GM21529 (cell line): ENCODE results near the gene MRC1.

ENCODE experiments used
- ATAC-seq: cut with Tn5 transposase; IDR thresholded peaks from one replicate; pipeline ENCODE4 v1.9.1; 2021; ENCODE audit not compliant: unreplicated experiment

Gene MRC1

DNA sequence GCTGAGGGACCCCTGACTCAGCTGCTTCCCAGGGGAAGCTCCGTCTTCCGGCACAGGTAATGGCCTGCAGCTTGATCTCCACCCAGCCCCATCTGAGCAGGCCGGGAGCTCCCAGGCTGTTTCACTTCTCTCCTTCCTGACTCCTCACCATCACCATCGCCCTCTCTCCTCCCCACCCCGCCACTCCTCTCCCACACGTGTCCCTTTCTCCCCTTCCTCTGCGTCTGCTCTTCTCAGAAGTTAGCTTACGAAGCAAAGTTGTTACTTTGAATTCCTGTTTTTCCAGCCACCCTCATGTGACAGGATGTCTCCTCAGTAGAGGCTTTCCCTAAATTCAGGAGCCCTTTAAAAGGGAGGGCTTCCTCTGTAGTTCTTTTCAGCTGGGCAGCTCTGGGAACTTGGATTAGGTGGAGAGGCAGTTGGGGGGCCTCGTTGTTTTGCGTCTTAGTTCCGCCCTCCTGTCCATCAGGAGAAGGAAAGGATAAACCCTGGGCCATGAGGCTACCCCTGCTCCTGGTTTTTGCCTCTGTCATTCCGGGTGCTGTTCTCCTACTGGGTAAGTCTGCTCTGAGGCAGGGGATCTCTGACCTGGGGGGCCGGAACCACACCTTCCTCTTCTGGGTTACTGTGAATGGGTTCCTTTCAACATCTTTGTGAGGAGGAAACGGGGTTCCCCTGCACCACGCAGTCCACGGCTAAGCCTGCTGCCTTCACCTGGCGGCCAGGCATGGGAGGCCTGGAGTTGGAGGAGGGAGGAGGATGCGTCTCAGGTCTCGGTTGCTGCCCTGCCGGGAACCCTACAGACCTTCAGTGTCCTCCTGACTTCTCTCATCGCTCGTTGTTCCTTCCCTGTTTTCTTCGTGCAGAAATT is at the start of gene MRC1:
Gene MRC1 (plus strand): TSS at position 378 of the 871 bp plus-strand sequence. CDS start 118 bp downstream, at position 496.
- ATAC-seq: no peak

DNA sequence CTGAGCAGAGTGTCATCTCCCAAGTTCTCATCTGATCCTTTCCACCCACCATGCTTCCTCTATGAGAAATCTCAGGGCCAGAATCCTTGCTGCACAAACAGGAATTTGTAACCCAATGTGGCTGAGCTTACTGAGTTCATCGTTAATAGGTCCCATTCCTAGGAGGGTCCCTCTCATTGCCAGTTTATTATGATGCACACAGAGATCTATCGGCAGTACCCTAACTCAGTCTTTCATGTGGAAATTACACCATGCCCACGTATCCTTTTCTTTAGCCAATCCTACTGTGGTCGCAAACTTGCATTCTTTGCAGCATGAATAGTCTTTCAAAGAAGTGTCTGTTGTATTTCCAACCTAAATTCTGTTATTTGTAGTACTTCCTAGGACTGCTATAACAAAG is 45.0 kb upstream of the MRC1 start:
- no peak for ATAC-seq

DNA sequence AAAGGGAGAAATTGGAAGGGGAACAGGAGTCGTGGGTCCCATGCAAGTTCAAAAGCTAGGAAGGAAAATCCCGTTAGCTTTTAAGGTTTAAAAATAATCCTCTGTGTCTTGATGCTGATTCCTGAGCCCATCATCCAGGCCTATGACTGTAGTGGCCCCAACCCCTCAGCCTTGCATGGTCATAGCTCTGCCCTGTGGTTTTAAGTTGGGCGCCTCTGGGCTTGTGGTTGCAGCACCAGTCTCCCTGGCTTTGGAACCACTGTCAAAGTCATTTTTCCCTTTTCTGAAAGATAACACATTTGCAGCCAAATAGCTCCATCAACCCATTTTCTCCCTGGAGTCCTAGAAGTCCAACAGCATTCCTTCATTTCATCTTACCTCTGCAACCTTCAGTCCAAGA is 43.5 kb upstream of the MRC1 start:
- ATAC-seq: no peak

DNA sequence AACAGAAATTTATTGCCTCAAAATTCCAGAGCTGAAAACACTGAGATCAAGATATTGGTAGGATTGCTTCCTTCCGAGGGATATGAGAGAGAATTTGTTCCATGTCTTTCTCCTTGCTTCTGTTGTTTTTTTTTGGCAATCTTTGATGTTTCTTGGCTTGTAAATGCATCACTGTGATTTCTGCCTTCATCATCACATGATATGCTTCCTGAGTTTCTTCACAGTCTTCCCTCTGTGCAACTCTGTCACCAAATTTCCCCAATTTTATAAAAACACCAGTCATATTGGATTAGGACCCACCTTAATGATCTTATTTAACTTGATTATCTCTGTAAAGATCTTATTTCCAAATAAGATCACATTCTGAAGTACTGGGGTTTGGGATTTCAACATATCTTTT is 42.4 kb upstream of the MRC1 start:
- ATAC-seq: no peak

DNA sequence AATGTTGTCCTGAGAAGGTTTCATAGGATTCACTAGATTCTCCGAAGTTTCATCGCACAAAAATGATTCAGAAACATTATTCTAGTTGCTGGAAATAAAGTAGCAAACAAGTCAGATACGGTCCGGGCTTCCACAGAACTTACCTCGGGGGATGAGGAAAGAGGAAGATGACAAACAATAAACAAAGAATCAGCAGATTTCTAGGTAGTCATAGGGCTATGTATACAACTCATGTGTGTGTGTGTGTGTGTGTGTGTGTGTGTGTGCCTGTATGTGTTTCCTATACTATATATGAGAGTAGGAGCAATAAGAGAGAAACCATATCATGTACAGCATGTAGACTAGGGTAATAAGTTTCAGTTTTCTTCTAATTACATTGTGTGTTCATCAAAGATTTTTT is 40.7 kb upstream of the MRC1 start:
- ATAC-seq: no peak

DNA sequence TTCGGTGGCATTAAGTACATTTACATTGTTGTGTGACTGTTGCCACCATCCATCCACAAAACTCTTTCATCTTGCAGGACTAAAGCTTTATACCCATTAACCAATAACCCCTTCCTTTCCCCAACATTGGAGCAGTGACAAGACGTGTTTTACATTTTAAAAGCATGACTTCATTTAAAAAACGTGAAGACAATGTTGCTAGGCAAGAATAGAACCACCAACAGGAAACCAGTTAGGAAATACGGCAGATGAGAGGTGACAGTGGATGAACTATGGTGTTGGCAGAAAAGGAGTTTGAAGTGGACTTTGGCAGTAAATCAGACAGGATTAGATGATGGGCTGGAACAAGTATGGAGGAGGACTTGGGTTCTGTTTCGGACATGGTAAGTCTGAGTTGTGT is 40.2 kb upstream of the MRC1 start:
- no peak for ATAC-seq

DNA sequence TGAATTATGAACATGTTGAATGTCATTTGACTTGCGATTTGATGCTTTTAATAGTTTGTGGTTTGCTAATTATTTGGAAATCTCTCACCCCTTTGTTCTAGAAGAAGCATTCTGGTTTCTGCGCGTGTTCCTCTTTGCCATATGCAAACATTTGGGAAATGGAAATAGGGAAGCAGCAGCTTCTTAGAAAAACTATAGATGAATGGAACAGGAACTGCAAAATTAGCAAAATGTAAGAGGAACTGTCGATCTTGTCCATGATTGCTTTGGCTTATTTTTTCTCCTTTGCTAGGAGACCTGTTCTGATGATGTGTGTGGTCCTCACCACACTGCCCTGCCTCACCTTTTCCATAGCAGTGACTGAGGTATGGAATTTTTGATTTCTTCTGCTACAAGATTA is 38.1 kb upstream of the MRC1 start:
- ATAC-seq: no peak

DNA sequence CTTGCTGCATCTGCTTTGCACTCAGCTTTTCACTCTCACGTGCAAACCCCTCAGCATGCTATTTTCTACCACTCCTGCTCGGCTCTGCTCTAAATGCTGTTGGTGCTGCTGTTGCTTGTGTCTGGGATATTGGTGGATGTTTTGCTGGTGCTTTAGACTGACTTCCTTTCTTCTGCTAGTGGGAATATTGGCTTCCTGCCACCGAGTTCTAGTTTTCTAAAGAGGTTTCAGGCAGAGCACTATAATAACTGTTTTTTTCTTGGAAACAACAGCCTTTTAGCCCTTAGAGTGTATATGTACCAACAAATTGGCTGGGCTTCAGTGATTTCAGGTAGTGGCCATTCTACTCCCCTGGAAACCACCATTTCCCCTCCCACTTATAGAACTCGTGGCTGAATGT is 29.4 kb upstream of the MRC1 start:
- no peak for ATAC-seq

DNA sequence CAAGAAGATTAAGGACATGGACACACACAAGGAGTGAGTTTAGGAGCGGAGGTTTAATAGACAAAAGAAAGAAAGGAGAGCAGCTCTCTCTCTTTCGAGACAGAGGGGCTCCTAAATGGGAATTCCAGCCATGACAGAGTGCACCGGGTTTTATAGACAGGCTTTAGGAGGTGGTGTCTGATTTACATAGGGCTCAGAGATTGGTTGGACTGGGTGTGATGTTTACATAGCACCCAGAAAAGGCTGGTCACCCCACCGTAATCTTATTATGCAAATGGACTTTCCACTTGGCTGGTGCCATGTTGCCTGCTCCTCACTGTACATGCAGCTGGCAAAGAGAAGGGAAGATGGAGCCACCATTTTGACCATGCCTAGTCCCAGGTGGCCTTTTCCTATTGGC is 28.4 kb upstream of the MRC1 start:
- no peak for ATAC-seq

DNA sequence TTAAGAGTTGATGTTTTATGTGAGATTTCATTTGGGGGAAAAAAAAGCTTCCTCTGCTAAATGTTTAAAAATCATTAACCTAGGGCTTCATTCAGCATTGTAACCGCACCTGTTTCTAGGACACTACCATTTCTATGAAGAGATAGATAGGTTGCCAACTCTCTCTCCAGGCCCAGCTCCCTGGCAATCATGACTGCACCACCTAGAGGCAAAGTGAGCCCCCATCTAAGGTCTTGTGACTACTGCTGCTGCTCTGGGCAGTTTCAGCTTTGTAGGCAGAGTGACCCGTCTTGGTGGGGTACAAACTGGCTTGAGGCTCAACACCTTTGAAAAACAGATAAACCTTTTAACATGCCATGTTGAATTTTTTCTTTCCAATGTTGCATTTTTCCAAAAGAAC is 27.3 kb upstream of the MRC1 start:
- no peak for ATAC-seq

DNA sequence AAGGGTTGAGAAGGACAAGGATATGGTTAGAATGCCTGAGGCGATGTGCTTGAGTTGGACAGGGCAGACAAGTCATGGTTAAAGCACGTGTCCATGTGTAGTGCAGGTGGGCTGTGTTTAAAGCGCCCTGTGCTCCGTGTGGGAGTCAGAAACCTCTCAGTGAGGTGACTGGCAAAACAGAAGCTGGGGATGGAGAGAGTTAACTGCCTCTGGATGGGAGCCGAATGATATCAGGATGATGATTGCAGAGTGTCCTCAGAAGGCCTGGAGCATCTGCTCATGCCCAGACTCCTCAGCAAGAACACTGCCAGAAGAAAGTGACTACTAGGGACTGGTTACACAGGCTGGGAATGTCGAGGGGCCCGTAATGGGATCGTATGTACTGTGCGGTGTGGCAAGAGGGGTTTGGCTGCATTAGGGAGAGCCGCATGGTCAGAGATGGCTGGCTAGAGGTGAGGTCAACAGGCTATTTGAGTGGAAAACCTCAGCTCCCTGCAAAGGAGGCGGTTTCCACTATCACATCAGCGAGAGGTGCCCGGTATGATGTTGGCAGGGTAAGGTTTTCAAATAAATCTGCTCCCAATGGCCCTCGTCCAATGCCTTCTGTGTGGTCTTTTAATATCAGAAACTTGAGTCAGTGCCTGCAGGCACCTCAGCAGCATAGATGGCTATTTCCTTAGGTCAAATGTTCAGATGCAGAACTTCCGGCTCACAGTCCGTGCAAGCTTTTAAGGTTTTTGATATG is 26.1 kb upstream of the MRC1 start:
- no peak for ATAC-seq

DNA sequence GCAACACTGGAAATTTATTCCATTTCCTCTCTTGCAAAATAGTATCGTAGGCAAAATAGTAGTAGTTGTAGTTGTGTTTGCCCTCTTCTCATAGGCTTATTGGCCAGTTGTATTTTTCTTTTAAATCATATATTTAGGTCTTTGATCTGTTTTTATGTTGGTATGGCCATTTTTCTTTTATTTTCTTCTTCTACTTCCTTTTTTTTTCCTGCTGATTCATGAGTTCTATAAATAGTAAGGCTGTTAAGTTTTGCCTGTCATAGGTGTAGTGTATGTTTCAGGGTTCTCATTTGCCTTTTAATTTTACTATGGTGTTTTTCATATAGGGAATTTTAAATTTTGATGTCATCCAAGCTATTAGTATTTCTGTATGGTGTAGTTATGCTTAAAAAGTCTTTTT is 25.4 kb upstream of the MRC1 start:
- no peak for ATAC-seq

DNA sequence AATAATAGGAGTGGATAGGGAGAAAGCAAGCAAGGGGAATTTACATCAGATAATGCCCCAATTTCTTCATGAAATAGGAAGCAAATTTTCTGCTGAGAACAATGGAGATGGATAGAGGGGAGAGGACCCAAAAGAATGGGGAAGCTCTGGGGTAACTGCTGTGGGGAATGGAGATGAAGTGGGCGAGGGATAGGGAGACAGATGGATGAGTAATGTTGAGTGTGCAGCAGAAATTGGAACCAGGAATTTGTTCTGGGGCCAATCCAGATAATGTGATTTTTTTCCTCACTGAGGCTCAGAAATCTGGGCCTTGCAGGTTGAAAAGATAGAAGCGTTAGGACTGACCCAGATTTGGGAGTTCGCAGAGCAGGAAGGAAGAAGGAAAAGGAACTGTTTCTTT is 24.5 kb upstream of the MRC1 start:
- ATAC-seq: no peak

DNA sequence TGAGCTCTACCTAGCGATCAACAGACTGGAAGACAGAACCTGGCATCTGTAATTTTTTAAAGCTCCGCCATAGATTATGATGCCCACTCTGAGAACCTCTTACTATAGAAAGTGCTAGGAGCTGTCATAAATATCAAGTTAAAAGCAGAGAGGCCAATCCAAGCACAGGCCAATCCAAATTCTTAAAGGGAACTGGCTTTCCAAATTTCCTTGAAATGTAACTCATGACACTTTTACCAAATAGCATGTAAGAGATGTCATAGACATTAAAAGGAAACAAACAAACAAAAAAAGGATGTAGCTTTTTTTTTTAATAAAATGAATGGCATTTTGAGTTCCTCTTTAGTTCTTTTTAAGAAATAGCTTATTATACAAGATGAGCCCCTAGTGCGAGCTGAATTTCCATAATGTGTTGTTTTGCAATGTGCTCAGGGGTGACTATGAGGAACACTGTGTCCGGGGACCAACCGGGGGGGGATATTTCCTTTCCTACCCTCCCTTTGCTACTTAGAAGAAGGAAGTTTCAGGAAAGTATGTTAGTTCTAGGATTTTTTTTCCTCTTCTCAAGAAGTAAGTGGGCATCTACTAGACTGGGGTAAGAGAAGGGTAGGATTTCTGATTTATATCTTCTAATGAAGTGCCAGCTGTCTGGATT is 23.7 kb upstream of the MRC1 start:
- ATAC-seq: no peak

DNA sequence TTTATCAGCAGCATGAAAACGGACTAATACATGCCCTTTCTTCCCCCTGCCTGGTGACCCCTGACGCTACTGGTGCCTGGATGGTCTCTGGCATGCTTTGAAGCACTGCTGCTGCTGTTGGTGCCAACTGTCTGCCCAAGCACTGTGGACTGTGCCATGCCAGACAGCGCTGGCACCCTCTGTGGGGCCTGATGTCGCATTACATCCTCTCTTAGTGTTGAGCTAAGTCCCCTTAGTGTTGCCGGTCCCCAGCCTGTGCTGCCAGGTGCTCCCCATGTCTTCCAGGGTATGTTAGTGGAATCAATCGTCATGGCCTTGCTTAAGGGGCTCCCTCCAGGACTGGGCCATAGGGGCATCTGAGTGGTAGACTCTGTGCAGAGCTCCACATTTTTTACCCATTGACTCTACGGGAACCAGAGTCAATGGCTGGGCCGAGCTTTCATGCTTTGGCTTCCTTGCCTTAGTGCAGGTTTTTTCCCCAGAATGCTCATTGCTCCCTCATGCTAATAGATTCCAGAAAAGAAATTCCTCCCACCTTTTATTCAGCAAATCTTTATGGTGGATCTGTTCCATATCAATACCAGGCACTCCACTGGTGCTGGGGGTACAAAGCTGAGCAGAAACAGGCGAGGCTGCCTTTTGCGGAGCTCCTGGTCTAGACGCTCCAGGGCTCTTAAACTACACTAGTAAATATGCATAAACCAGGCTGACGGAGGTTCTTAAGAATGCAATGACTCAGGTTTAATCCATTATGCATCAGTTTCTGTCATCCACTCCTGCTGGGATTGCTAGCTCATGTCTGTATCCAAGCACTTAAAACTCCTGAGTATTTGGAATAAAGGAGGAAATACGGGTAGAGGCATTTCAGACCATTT is 21.8 kb upstream of the MRC1 start:
- no peak for ATAC-seq

DNA sequence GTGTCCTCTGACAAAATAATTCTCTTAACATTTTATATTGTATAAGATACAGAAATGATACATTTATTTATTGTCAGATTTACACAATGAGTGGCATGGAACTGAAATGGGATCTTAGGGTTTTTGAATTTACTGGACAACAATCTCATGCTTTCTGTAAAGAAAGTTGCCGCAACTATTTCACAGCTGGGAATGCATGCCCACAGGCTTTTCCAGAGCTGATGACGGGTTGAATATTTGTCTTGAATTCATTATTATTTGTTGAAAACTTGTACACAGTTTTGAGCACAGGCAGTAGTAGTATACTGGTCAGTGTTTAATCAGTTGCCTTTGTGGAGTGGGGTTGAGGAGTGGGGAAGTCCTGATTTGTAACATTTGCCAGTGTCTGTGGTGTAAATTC is 20.5 kb upstream of the MRC1 start:
- no peak for ATAC-seq

DNA sequence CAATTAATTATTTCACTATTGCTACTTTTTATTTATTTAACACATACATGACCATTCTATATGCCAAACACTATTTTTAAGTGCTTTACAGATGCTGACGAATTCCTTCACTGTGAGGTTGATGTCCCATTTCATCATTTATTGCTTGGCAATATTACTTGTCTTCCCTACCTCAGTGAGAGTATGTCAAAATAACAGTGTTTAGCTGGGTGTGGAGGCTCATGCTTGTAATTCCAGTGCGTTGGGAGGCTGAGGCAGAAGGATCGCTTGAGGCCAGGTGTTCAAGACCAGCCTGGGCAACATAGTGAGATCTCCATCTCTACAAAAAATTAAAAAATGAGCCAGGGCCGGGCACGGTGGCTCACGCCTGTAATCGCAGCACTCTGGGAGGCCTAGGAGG is 19.8 kb upstream of the MRC1 start:
- ATAC-seq: no peak

DNA sequence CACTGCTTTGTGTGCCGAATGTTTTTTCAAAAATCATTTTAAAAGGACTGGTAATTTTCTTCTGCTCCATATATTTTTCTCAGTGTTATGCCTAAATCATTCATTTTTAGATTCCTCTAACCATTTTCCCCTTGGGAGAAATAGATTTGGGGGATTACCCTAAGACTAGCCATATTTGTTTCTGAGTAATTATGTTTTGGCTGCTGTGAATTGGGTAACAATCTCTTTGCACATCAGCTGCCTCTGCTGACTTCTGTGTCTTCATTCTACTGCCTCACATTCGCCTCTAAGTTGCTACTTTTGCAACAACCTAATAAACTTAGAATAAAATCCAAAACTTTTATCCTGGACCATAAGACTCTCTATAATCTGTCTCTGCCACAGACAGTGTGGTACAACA is 18.5 kb upstream of the MRC1 start:
- ATAC-seq: no peak

DNA sequence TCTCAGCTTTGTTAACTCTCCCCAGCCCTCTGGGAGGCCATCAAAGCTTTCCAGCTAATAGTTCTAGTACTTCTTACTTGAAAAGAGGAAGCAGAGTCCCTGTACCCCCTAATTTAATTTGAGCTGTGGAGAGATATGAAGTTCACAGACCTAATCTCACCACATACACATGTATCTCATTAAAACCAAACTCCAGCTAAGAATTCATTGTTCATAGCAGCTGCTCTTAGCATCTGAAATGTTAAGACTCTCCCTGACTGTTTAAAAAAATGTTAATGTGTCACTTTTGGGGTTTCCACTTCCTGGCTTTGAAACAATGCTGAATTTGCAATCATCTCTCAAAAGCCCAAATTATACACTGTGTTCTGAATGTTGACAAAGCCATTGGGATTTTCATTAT is 16.2 kb upstream of the MRC1 start:
- no peak for ATAC-seq

DNA sequence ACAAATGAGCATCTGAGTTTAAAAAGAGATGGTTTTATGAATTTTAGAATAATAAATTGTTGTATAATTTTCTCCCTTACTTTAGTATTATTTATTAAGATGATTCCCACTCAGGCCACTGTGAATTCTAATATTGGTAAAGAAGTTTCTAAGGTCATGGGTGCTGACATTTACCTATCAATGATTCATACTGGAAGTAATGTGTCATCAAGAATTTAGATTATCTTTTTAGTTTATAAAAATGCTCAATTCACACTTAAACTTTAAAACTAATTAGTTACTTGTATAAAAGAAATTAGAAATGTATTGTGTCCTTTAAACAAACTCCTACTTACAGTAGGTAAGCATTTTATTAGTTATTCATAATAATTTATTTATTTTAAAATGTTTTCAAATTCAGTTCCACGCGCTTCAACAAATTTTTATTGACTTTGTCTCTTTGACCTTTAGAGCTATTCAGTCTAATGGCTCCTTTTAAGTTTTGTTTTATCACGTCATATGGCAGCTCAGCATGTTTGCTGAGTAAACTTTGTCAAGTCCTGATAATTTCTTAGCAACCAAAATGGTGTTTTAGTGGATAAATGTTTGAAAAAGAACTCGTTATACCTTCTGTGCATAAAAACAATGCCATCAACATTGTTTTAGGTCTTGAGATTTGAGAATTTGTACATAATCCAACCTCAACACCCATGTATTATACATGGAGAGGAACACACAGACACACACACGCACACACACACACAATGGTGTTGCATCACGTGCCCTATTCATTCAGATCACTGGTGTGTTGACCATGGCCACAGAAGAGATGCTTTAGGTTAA is 15.1 kb upstream of the MRC1 start:
- no peak for ATAC-seq
